Epithelial cell of proximal tubule (primary cell): ENCODE data around the gene SMARCD1. TPM values are rescaled to one million over a fixed set of nuclear protein-coding genes. Genes with fewer than 3 reads are reported as not detected.

Experiments used
- DNase-seq: peaks from one replicate; pipeline ENCODE4 v3.0.0-alpha.2; 2011; ENCODE audit warnings: low read depth
- H3K4me3 ChIP-seq: 2 replicates; pipeline ENCODE4 v1.5.1; 2011; ENCODE audit warnings: low read depth, mild to moderate bottlenecking, low read length
- total RNA-seq: library from RNA; depleted of rRNA; stranded (reverse); fragments of >200 nt; gene quantifications from 2 replicates; pipeline ENCODE4 v1.2.3, GENCODE V29; 2015
- TF ChIP-seq, protein P1 (sequence below): conservative IDR thresholded peaks from 2 replicates; pipeline ENCODE4 v1.5.1; 2012; ENCODE audit warnings: low read depth, mild to moderate bottlenecking, low read length

Gene SMARCD1
- total RNA-seq, 1 donor from 2014 or later: 77.3 TPM

GRCh38 chr12:50042693-50043092 is 42.4 kb upstream of the SMARCD1 start:
- no peak overlapping the region for H3K4me3 ChIP-seq
- TF ChIP-seq, protein P1, sequence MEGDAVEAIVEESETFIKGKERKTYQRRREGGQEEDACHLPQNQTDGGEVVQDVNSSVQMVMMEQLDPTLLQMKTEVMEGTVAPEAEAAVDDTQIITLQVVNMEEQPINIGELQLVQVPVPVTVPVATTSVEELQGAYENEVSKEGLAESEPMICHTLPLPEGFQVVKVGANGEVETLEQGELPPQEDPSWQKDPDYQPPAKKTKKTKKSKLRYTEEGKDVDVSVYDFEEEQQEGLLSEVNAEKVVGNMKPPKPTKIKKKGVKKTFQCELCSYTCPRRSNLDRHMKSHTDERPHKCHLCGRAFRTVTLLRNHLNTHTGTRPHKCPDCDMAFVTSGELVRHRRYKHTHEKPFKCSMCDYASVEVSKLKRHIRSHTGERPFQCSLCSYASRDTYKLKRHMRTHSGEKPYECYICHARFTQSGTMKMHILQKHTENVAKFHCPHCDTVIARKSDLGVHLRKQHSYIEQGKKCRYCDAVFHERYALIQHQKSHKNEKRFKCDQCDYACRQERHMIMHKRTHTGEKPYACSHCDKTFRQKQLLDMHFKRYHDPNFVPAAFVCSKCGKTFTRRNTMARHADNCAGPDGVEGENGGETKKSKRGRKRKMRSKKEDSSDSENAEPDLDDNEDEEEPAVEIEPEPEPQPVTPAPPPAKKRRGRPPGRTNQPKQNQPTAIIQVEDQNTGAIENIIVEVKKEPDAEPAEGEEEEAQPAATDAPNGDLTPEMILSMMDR: no peak
- DNase-seq: no peak

DNA sequence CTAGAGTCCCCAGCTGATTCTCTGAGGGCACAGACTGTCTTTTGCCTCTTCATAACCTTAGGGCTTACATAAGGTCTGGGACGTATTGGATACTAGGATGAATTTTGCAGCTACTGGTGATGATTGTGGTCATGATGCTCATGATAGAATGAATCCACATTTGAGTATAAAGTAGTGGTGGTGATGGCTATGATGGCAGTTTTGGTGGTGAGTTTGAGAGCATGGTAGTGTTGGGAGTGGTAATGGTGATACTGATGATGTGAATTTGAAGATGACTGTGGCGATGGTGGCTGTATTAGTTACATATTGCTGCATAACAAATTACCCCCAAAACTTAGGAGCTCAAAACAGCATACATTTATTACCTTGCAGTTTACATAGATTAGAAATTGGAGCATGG is 41.8 kb upstream of the SMARCD1 start:
- DNase-seq: no peak
- TF ChIP-seq, protein P1: no peak

GRCh38 chr12:50043854-50044253 is 41.3 kb upstream of the SMARCD1 start:
- DNase-seq: no peak
- no peak overlapping the region for H3K4me3 ChIP-seq
- TF ChIP-seq, protein P1: no peak

More for the DNA sequence above, 41.8 kb upstream of the SMARCD1 start:
- no peak overlapping the region for H3K4me3 ChIP-seq

GRCh38 chr12:50047693-50048250 is 37.4 kb upstream of the SMARCD1 start:
- no peak overlapping the region for H3K4me3 ChIP-seq
- no peak for DNase-seq
- TF ChIP-seq, protein P1: no peak

- DNase-seq: no peak
- TF ChIP-seq, protein P1: no peak
- H3K4me3 ChIP-seq: no peak overlapping the region
These were observed 35.7 kb upstream of the SMARCD1 start for GRCh38 chr12:50049254-50050118.

- TF ChIP-seq, protein P1: no peak
- no peak overlapping the region for H3K4me3 ChIP-seq
These were observed 35.1 kb upstream of the SMARCD1 start for GRCh38 chr12:50050119-50050385.

More at GRCh38 chr12:50050119-50050385, 35.1 kb upstream of the SMARCD1 start:
- no peak for DNase-seq
